ENCODE measurements around the gene IRF2BP2. TPM values are rescaled to one million over a fixed set of nuclear protein-coding genes. Genes with fewer than 3 reads are reported as not detected.
A peak's percentile ranks its signal among the peaks of the same experiment; 100 is the strongest.

The IRF2BP2 gene
- total and polyA plus RNA-seq, 2 of the 13 experiments (the other 11 are each of a cell fraction or from before 2014, with no cell fraction given): 140 to 147 TPM

- TF ChIP-seq PRDM4 (CRISPR knock-in tag; IDR thresholded peaks at IDR 0.05; ENCODE audit: borderline replicate concordance): no peak
- no peak for TF ChIP-seq CHCHD3 (CRISPR knock-in tag; IDR thresholded peaks at IDR 0.05)
- TF ChIP-seq ZNF781 (CRISPR knock-in tag; IDR thresholded peaks at IDR 0.05; ENCODE audit: borderline replicate concordance, not compliant biosample characterization): no peak
- peak; percentile 49 for TF ChIP-seq ZFX (CRISPR knock-in tag; IDR thresholded peaks at IDR 0.05; ENCODE audit: low read depth)
- 0 out of 2 replicates have a peak, but pooled peaks have one; percentile 68 for TF ChIP-seq BORCS8-MEF2B (CRISPR knock-in tag; IDR thresholded peaks at IDR 0.05)
- no peak for TF ChIP-seq UBTF (CRISPR knock-in tag; IDR thresholded peaks at IDR 0.05)
- TF ChIP-seq ZFP62 (CRISPR knock-in tag; IDR thresholded peaks at IDR 0.05): no peak
- no peak for TF ChIP-seq LCORL (IDR thresholded peaks at IDR 0.05)
- no peak for TF ChIP-seq LCORL (CRISPR knock-in tag; IDR thresholded peaks at IDR 0.05)
- no peak for TF ChIP-seq GATAD1 (CRISPR knock-in tag; IDR thresholded peaks at IDR 0.05)
- TF ChIP-seq JUND (CRISPR knock-in tag; IDR thresholded peaks at IDR 0.05): 0 out of 2 replicates have a peak, but pooled peaks have one; percentile 24
- TF ChIP-seq POGZ (CRISPR knock-in tag; IDR thresholded peaks at IDR 0.05): no peak
- TF ChIP-seq HDAC1 (CRISPR knock-in tag; IDR thresholded peaks at IDR 0.05): no peak
- no peak for TF ChIP-seq ZNF232 (CRISPR knock-in tag; IDR thresholded peaks at IDR 0.05; ENCODE audit: borderline replicate concordance)
- no peak; the same call in 1 of the 2 replicates for TF ChIP-seq NR2F6 (IDR thresholded peaks at IDR 0.05)
- no peak for TF ChIP-seq NR2F6 (CRISPR knock-in tag; IDR thresholded peaks at IDR 0.05)
- no peak for TF ChIP-seq ZNF589 (CRISPR knock-in tag; conservative IDR thresholded peaks at IDR 0.05)
- no peak for TF ChIP-seq ZNF274 (CRISPR knock-in tag; IDR thresholded peaks at IDR 0.05)
- TF ChIP-seq ZNF432 (CRISPR knock-in tag; IDR thresholded peaks at IDR 0.05; ENCODE audit: borderline replicate concordance): no peak
- TF ChIP-seq ZNF569 (CRISPR knock-in tag; IDR thresholded peaks at IDR 0.05; ENCODE audit: borderline replicate concordance): no peak
- TF ChIP-seq ZMAT5 (CRISPR knock-in tag; IDR thresholded peaks at IDR 0.05; ENCODE audit: borderline replicate concordance, low read depth): no peak
- TF ChIP-seq ZBTB46 (CRISPR knock-in tag; IDR thresholded peaks at IDR 0.05; ENCODE audit: borderline replicate concordance): no peak
- TF ChIP-seq TFDP1 (CRISPR knock-in tag; IDR thresholded peaks at IDR 0.05; ENCODE audit: borderline replicate concordance): peak; percentile 34; the same call in 1 of the 2 replicates
- no peak for TF ChIP-seq HDAC6 (IDR thresholded peaks at IDR 0.05; ENCODE audit: low read depth, low read length)
Measured at GRCh38 chr1:234611847-234612351, 1.9 kb upstream of the IRF2BP2 start (continued).

Measured in HepG2 (cell line).